WTC11 (cell line): ENCODE data around the gene JMJD7. TPM values are rescaled to one million over a fixed set of nuclear protein-coding genes. Genes with fewer than 3 reads are reported as not detected.

ENCODE experiments used
- ATAC-seq: fragments of 200-7000 bp; cut with Tn5 transposase; 2 replicates; pipeline ENCODE4 v1.10.0; 2021; ENCODE audit warnings: mild to moderate bottlenecking, moderate library complexity
- CTCF ChIA-PET: fragments of 300-600 bp; sonication (Branson Sonifier 250); formaldehyde crosslinking; loops from one replicate; lab custom pipeline; 2021; ENCODE audit warnings: antibody characterized with exemption; lab: Charles Lee
- POLR2A ChIA-PET: fragments of 350-600 bp; sonication (Branson Sonifier 250); formaldehyde crosslinking; loops from one replicate; lab custom pipeline; 2021; ENCODE audit warnings: antibody characterized with exemption; lab: Charles Lee
- DNase-seq: peaks from one replicate; pipeline ENCODE4 v3.0.0; 2021; ENCODE audit warnings: low spot score
- H3K27ac Mint-ChIP-seq: 2 replicates; pipeline ENCODE4 v1.8.0; 2021; ENCODE audit warnings: mixed read lengths
- H3K27me3 Mint-ChIP-seq: 2 replicates; pipeline ENCODE4 v1.8.0; 2021; ENCODE audit warnings: low read depth, mild to moderate bottlenecking, moderate library complexity, mixed read lengths
- H3K36me3 Mint-ChIP-seq: 2 replicates; pipeline ENCODE4 v1.8.0; 2021; ENCODE audit warnings: mixed read lengths
- H3K4me1 Mint-ChIP-seq: 2 replicates; pipeline ENCODE4 v1.8.0; 2022; ENCODE audit warnings: mixed read lengths
- H3K4me3 Mint-ChIP-seq: 2 replicates; pipeline ENCODE4 v1.8.0; 2021; ENCODE audit warnings: mild to moderate bottlenecking, moderate library complexity, mixed read lengths
- H3K9me3 Mint-ChIP-seq: 2 replicates; pipeline ENCODE4 v1.8.0; 2021; ENCODE audit warnings: mixed read lengths
- ATF1 ChIP-seq: sonication (generic); formaldehyde crosslinking; IDR thresholded peaks from 2 replicates; pipeline ENCODE4 v1.8.1; 2023; ENCODE audit warnings: mild to moderate bottlenecking, moderate library complexity, missing genetic modification reagents
- ATF2 ChIP-seq: sonication (generic); formaldehyde crosslinking; IDR thresholded peaks from 2 replicates; pipeline ENCODE4 v1.8.1; 2022; ENCODE audit warnings: low read depth, missing genetic modification reagents, borderline replicate concordance
- CBFB ChIP-seq: sonication (generic); formaldehyde crosslinking; IDR thresholded peaks from 2 replicates; pipeline ENCODE4 v1.8.1; 2022; ENCODE audit warnings: mild to moderate bottlenecking, low read depth, missing genetic modification reagents
- CREB1 ChIP-seq: sonication (generic); formaldehyde crosslinking; IDR thresholded peaks from 2 replicates; pipeline ENCODE4 v1.8.0; 2023; ENCODE audit warnings: mild to moderate bottlenecking, missing genetic modification reagents
- FOXP1 ChIP-seq: sonication (generic); formaldehyde crosslinking; IDR thresholded peaks from 2 replicates; pipeline ENCODE4 v1.8.0; 2022; ENCODE audit warnings: missing genetic modification reagents, mild to moderate bottlenecking, moderate library complexity, borderline replicate concordance
- GRHL2 ChIP-seq: fragments of 250-450 bp; sonication (Bioruptor Pico); IDR thresholded peaks from 2 replicates; pipeline ENCODE4 v1.8.0; 2022; ENCODE audit warnings: mild to moderate bottlenecking, moderate library complexity; ENCODE audit not compliant: insufficient replicate concordance, severe bottlenecking
- MXD4 ChIP-seq: fragments of 250-450 bp; sonication (Bioruptor Pico); IDR thresholded peaks from 2 replicates; pipeline ENCODE4 v1.8.0; 2021; ENCODE audit warnings: mild to moderate bottlenecking, moderate library complexity, borderline replicate concordance
- NFE2L1 ChIP-seq: sonication (generic); formaldehyde crosslinking; IDR thresholded peaks from 2 replicates; pipeline ENCODE4 v1.8.1; 2023; ENCODE audit warnings: missing genetic modification reagents
- NFYB ChIP-seq: sonication (generic); formaldehyde crosslinking; conservative IDR thresholded peaks from 2 replicates; pipeline ENCODE4 v1.8.0; 2022; ENCODE audit warnings: low read depth, missing genetic modification reagents
- ZNF423 ChIP-seq: fragments of 250-450 bp; sonication (Bioruptor Pico); IDR thresholded peaks from 2 replicates; pipeline ENCODE4 v2.1.2; 2022; ENCODE audit warnings: mild to moderate bottlenecking, moderate library complexity
- ZNF425 ChIP-seq: fragments of 250-450 bp; sonication (Bioruptor Pico); conservative IDR thresholded peaks from 2 replicates; pipeline ENCODE4 v1.9.0; 2021; ENCODE audit warnings: mild to moderate bottlenecking
- total RNA-seq: library from RNA; stranded (reverse); gene quantifications from 3 replicates; pipeline ENCODE4 v1.2.3, GENCODE V29; 2021
- TF ChIP-seq, protein P1 (sequence below): fragments of 200-600 bp; IDR thresholded peaks from 2 replicates; pipeline ENCODE4 v1.8.0; 2022; ENCODE audit warnings: antibody characterized with exemption
- TF ChIP-seq, protein P2 (sequence below): sonication (generic); formaldehyde crosslinking; conservative IDR thresholded peaks from 2 replicates; pipeline ENCODE4 v1.8.1; 2022; ENCODE audit warnings: mild to moderate bottlenecking, missing genetic modification reagents
- TF ChIP-seq, protein P3 (sequence below): sonication (generic); formaldehyde crosslinking; IDR thresholded peaks from 2 replicates; pipeline ENCODE4 v1.8.1; 2023; ENCODE audit warnings: mild to moderate bottlenecking, moderate library complexity, missing genetic modification reagents

Gene JMJD7
- total RNA-seq, 1 experiment from 2014 or later, result 19.9 TPM

DNA sequence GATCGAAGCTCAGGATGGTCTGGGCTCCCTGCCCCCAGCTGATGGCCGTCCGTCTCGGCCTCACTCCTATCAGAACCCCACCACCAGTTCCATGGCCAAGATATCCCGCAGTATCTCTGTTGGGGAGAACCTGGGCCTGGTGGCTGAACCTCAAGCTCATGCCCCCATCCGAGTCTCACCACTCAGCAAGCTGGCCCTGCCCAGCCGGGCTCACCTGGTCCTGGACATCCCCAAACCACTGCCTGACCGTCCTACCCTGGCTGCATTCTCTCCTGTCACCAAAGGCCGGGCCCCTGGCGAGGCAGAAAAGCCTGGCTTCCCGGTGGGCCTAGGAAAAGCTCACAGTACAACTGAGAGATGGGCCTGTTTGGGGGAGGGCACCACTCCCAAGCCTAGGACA lies 4.4 kb upstream of the JMJD7 start:
- Mint-ChIP-seq H3K36me3 (no peaks in the 10 kb centered on the region), H3K9me3 (no peaks in the 10 kb centered on the region), H3K27ac (no peak overlapping the region), H3K4me1 (peaks cover 1% of the 10 kb centered on the region), H3K27me3 (no peaks in the 10 kb centered on the region), H3K4me3 (no peak overlapping the region)
- no peak for DNase-seq
- CTCF ChIA-PET, result interaction anchor here (0.6 to 3.7 kb wide), 3 partner anchors 13 to 50 kb away, joined by 3 to 30 read pairs (median 3); partner anchors contain the start of gene MAPKBP1
- POLR2A ChIA-PET, result interaction anchor here (0.7 kb wide), 1 partner anchor 31 kb away, joined by 3 read pairs; no protein-coding TSS in a partner anchor
- no peak for TF ChIP-seq NFE2L1 (CRISPR knock-in tag)
- no peak for ATAC-seq

- DNase-seq (no peak), ATAC-seq (no peak)
- ChIA-PET POLR2A (interaction anchor here (0.7 kb wide), 1 partner anchor 30 kb away, joined by 3 read pairs; no protein-coding TSS in a partner anchor), CTCF (interaction anchor here (0.6 to 3.7 kb wide), 3 partner anchors 22 to 80 kb away, joined by 3 to 32 read pairs (median 30); partner anchors contain the start of gene MAPKBP1)
- Mint-ChIP-seq H3K36me3 (no peaks in the 10 kb centered on the region), H3K9me3 (no peaks in the 10 kb centered on the region), H3K4me3 (no peak overlapping the region), H3K27ac (no peak overlapping the region; the same call in 1 of the 2 replicates), H3K27me3 (no peaks in the 10 kb centered on the region), H3K4me1 (peaks cover 7% of the 10 kb centered on the region)
- TF ChIP-seq, protein P1, sequence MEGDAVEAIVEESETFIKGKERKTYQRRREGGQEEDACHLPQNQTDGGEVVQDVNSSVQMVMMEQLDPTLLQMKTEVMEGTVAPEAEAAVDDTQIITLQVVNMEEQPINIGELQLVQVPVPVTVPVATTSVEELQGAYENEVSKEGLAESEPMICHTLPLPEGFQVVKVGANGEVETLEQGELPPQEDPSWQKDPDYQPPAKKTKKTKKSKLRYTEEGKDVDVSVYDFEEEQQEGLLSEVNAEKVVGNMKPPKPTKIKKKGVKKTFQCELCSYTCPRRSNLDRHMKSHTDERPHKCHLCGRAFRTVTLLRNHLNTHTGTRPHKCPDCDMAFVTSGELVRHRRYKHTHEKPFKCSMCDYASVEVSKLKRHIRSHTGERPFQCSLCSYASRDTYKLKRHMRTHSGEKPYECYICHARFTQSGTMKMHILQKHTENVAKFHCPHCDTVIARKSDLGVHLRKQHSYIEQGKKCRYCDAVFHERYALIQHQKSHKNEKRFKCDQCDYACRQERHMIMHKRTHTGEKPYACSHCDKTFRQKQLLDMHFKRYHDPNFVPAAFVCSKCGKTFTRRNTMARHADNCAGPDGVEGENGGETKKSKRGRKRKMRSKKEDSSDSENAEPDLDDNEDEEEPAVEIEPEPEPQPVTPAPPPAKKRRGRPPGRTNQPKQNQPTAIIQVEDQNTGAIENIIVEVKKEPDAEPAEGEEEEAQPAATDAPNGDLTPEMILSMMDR, result no peak
- no peak for TF ChIP-seq CBFB (CRISPR knock-in tag)
- TF ChIP-seq FOXP1 (CRISPR knock-in tag), result no peak
- TF ChIP-seq ZNF425, result no peak
- no peak for TF ChIP-seq ATF2 (CRISPR knock-in tag)
- no peak for TF ChIP-seq NFYB (CRISPR knock-in tag)
- TF ChIP-seq, protein P2, sequence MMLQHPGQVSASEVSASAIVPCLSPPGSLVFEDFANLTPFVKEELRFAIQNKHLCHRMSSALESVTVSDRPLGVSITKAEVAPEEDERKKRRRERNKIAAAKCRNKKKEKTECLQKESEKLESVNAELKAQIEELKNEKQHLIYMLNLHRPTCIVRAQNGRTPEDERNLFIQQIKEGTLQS, result no peak
- TF ChIP-seq MXD4 (CRISPR knock-in tag), result no peak
- no peak for TF ChIP-seq GRHL2 (CRISPR knock-in tag)
- TF ChIP-seq ATF1, result no peak
- TF ChIP-seq CREB1 (CRISPR knock-in tag), result no peak
- no peak for TF ChIP-seq ZNF423 (CRISPR knock-in tag)
- TF ChIP-seq, protein P3, sequence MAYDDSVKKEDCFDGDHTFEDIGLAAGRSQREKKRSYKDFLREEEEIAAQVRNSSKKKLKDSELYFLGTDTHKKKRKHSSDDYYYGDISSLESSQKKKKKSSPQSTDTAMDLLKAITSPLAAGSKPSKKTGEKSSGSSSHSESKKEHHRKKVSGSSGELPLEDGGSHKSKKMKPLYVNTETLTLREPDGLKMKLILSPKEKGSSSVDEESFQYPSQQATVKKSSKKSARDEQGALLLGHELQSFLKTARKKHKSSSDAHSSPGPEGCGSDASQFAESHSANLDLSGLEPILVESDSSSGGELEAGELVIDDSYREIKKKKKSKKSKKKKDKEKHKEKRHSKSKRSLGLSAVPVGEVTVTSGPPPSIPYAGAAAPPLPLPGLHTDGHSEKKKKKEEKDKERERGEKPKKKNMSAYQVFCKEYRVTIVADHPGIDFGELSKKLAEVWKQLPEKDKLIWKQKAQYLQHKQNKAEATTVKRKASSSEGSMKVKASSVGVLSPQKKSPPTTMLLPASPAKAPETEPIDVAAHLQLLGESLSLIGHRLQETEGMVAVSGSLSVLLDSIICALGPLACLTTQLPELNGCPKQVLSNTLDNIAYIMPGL (CRISPR knock-in tag), result no peak
These were observed 3.7 kb upstream of the JMJD7 start for GRCh38 chr15:41824062-41824745.
